Activated effector memory CD4-positive, alpha-beta T cell treated with anti-CD3 and anti-CD28 coated beads, Interleukin-2, amount 50 U/mL, for 16 hours (primary cell): ENCODE results near the gene SPATA31A5.
"Not testable (repeated sequence)": the region's sequence is repeated elsewhere in the genome, so short reads cannot be mapped to it uniquely, and the experiment has no call there.

Source experiments
- DNase-seq: peaks from one replicate; pipeline ENCODE4 v3.0.0-alpha.2; 2020

The SPATA31A5 gene

GRCh38 chr9:60914107-60914506 is at the start of gene SPATA31A5:
TSS of gene SPATA31A5 (plus strand) at chr9:60914407. CDS start at chr9:60914436, 29 bp downstream.
- DNase-seq: not testable (repeated sequence)

- DNase-seq: not testable (repeated sequence)
Observed at GRCh38 chr9:60962990-60963350, 48.8 kb downstream of the SPATA31A5 start.

- not testable (repeated sequence) for DNase-seq
Observed at GRCh38 chr9:60966382-60966781, 52.2 kb downstream of the SPATA31A5 start.
